Muscle layer of colon (tissue), 2 donors: Measurements from ENCODE around the gene CXXC5.
A peak's percentile ranks its signal among the peaks of the same experiment; 100 is the strongest.
"Not testable (repeated sequence)": the region's sequence is repeated elsewhere in the genome, so short reads cannot be mapped to it uniquely, and the experiment has no call there.

ENCODE experiments used
- H3K27ac ChIP-seq: one replicate; pipeline ENCODE4 v1.7.0; 2013; ENCODE audit warnings: low read depth, mild to moderate bottlenecking, low read length, moderate library complexity
- H3K27me3 ChIP-seq, 2 donors: one replicate each; pipeline ENCODE4 v1.7.0; 2013; ENCODE audit warnings: low read length in 2 of 2, mild to moderate bottlenecking in 2 of 2; ENCODE audit not compliant: insufficient read depth in 2 of 2, control insufficient read depth in 1 of 2
- H3K36me3 ChIP-seq: one replicate; pipeline ENCODE4 v1.7.0; 2013; ENCODE audit warnings: mild to moderate bottlenecking, low read length; ENCODE audit not compliant: insufficient read depth
- H3K4me1 ChIP-seq: one replicate; pipeline ENCODE4 v1.7.0; 2013; ENCODE audit warnings: mild to moderate bottlenecking, low read length; ENCODE audit not compliant: insufficient read depth
- H3K4me3 ChIP-seq, 2 donors: one replicate each; pipeline ENCODE4 v1.7.0; 2013; ENCODE audit warnings: low read length in 2 of 2, low read depth in 1 of 2, mild to moderate bottlenecking in 1 of 2, moderate library complexity in 1 of 2
- H3K9ac ChIP-seq: one replicate; pipeline ENCODE4 v1.7.0; 2013; ENCODE audit warnings: low read length
- H3K9me3 ChIP-seq: one replicate; pipeline ENCODE4 v1.7.0; 2013; ENCODE audit warnings: mild to moderate bottlenecking, low read length
- donor health status: abdominal sarcoma.
- donor health status: Adenocarcinoma of cecum.

Gene CXXC5

GRCh38 chr5:139648205-139649081 is at the start of gene CXXC5:
CXXC5 (plus strand) TSS chr5:139648349; CDS start chr5:139680524, 32,175 bp downstream.
- H3K27me3 ChIP-seq = peaks cover 0 to 16% of the 10 kb centered on the region in 2 donors
- no peaks in the 10 kb centered on the region for H3K9me3 ChIP-seq
- H3K27ac ChIP-seq = peak within 1 kb of the TSS; percentile 79
- peak within 1 kb of the TSS; percentile 53 for H3K9ac ChIP-seq
- peak within 1 kb of the TSS; percentile 80 to 97 for H3K4me3 ChIP-seq
- H3K4me1 ChIP-seq = peaks cover 42% of the 10 kb centered on the region
- H3K36me3 ChIP-seq = no peaks in the 10 kb centered on the region

DNA sequence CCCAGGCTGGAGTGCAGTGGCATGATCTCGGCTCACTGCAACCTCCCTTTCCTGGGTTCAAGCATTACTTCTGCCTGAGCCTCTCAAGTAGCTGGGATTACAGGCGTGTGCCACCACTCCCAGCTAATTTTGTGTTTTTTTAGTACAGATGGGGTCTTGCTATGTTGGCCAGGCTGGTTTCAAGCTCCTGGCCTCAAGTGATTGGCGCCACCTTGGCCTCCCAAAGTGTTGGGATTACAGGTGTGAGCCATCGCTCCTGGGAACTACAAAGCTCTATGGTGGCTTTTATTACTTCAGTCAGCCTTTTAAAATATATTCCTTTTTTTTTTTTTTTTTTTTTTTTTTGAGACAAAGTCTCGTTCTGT is 49.6 kb upstream of the CXXC5 start:
- Histone ChIP-seq H3K4me1 (peaks cover 12% of the 10 kb centered on the region), H3K36me3 (peaks cover 24% of the 10 kb centered on the region)
- not testable (repeated sequence) for H3K27me3 ChIP-seq, H3K27ac ChIP-seq, H3K9ac ChIP-seq, H3K9me3 ChIP-seq, H3K4me3 ChIP-seq

DNA sequence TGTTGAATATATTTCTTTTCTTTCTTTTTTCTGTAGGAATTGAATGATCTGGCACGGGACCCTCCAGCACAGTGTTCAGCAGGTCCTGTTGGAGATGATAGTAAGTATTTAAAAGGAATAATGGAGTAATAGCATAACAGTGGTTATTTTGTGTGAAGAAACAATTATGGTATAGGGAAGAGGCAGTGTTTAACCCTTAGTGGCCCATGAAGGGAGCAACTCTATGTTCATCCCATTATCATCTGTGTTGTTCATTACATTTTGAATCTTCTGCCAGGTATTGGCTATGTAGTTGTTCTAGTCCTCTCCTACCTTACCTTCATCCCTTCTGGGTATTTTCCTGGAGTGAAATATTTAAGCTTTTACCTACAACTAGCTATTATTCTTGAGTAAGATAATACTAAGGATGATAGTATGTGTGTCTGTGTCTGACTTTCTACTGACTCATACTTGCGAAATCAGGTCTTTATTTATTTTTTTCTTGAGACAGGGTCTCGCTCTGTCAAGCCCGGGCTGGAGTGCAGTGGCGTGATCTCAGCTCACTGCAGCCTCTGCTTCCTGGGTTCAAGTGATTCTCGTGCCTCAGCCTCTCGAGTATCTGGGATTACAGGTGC is 47.7 kb upstream of the CXXC5 start:
- H3K9ac ChIP-seq = no peak overlapping the region
- no peak overlapping the region for H3K4me3 ChIP-seq
- peaks cover 4% of the 10 kb centered on the region for H3K4me1 ChIP-seq
- no peak overlapping the region for H3K27ac ChIP-seq
- H3K27me3 ChIP-seq = no peaks in the 10 kb centered on the region
- no peaks in the 10 kb centered on the region for H3K9me3 ChIP-seq
- H3K36me3 ChIP-seq = peaks cover 29% of the 10 kb centered on the region

DNA sequence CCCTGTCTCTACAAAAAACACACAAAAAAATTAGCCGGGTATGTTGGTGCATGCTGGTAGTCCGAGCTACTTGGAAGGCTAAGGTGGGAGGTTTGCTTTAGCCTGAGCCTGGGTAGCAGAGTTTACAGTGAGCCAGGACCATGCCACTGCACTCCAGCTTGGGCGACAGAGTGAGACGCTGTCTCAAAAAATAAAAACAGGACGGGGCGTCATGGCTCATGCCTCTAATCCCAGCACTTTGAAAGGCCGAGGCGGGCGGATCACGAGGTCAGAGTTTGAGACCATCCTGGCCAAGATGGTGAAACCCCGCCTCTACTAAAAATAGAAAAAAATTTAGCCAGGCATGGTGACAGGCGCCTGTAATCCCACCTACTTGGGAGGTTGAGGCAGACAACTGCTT is 46.7 kb upstream of the CXXC5 start:
- Histone ChIP-seq H3K4me1 (peaks cover 4% of the 10 kb centered on the region), H3K4me3 (no peak overlapping the region), H3K27me3 (no peaks in the 10 kb centered on the region), H3K36me3 (peaks cover 29% of the 10 kb centered on the region), H3K27ac (no peak overlapping the region), H3K9ac (no peak overlapping the region), H3K9me3 (no peaks in the 10 kb centered on the region)

DNA sequence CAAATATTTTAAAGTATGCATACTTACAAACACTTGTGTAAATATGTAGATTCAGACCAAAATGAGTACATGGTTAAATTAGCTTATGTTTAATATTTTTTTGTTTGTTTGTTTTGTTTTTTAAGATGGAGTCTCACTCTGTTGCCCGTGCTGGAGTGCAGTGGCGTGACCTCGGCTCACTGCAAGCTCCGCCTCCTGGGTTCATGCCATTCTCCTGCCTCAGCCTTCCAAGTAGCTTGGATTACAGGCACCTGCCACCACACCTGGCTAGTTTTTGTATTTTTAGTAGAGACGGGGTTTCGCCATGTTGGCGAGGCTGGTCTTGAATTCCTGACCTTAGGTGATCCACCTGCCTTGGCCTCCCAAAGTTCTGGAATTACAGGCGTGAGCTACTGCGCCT is 46.2 kb upstream of the CXXC5 start:
- not testable (repeated sequence) for H3K4me3 ChIP-seq, H3K9ac ChIP-seq, H3K9me3 ChIP-seq, H3K27me3 ChIP-seq, H3K27ac ChIP-seq, H3K4me1 ChIP-seq
- peaks cover 29% of the 10 kb centered on the region for H3K36me3 ChIP-seq

GRCh38 chr5:139605887-139606286 is 42.3 kb upstream of the CXXC5 start:
- Histone ChIP-seq H3K9me3 (no peaks in the 10 kb centered on the region), H3K27ac (no peak overlapping the region), H3K9ac (no peak overlapping the region), H3K4me3 (no peak overlapping the region), H3K36me3 (peaks cover 19% of the 10 kb centered on the region), H3K27me3 (no peaks in the 10 kb centered on the region), H3K4me1 (peaks cover 4% of the 10 kb centered on the region)

- Histone ChIP-seq H3K4me3 (no peak overlapping the region), H3K4me1 (peaks cover 10% of the 10 kb centered on the region), H3K27ac (no peak overlapping the region)
Measured at GRCh38 chr5:139611703-139612584, 36.2 kb upstream of the CXXC5 start.

GRCh38 chr5:139619861-139620260 is 28.3 kb upstream of the CXXC5 start:
- no peak overlapping the region for H3K9ac ChIP-seq
- no peaks in the 10 kb centered on the region for H3K27me3 ChIP-seq
- H3K27ac ChIP-seq = no peak overlapping the region
- H3K36me3 ChIP-seq = peaks cover 41% of the 10 kb centered on the region
- H3K9me3 ChIP-seq = no peaks in the 10 kb centered on the region
- no peak overlapping the region for H3K4me3 ChIP-seq
- no peaks in the 10 kb centered on the region for H3K4me1 ChIP-seq

More at GRCh38 chr5:139611703-139612584, 36.2 kb upstream of the CXXC5 start:
- no peaks in the 10 kb centered on the region for H3K27me3 ChIP-seq
- no peak overlapping the region for H3K9ac ChIP-seq
- no peaks in the 10 kb centered on the region for H3K36me3 ChIP-seq
- no peaks in the 10 kb centered on the region for H3K9me3 ChIP-seq

GRCh38 chr5:139625398-139625797 is 22.8 kb upstream of the CXXC5 start:
- H3K4me3 ChIP-seq, H3K4me1 ChIP-seq, H3K9me3 ChIP-seq, H3K27me3 ChIP-seq, H3K27ac ChIP-seq, H3K9ac ChIP-seq: not testable (repeated sequence)
- H3K36me3 ChIP-seq = peaks cover 48% of the 10 kb centered on the region

- Histone ChIP-seq H3K27ac (no peak overlapping the region), H3K4me3 (no peak overlapping the region), H3K36me3 (peaks cover 18% of the 10 kb centered on the region), H3K27me3 (no peaks in the 10 kb centered on the region), H3K9me3 (no peaks in the 10 kb centered on the region), H3K4me1 (peaks cover 13% of the 10 kb centered on the region), H3K9ac (no peak overlapping the region)
Measured at GRCh38 chr5:139630855-139631254, 17.3 kb upstream of the CXXC5 start.

DNA sequence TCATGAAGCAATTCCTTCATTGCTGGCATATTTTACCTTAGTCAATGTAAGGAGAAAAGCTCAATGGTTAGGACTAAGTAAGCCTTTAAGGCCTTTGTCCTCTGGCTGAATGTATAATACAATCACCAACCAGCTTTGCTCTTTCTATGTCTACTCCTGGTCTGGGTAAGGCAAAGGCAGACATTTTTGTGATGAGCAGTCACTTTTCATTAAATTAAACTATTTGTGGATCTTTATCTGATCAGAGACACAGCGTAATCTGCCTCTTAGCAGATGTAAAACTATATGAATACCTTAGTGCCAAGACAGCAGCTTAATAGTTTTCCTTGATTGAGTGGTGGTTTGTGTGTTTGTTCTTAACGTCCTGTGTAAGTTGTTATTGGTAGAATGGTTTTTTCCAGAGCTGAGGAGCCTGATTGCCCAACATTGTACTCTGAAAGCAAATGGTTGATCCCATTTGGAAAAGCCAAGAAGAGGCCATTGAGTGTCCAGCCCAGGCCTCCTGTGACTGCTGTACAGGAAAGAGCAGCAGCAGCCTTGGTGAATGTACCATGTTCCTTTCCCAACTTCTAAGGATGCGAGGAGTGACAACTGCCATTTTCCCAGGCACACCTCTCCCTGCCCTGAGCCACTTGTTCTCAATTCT is 16.5 kb upstream of the CXXC5 start:
- Histone ChIP-seq H3K27ac (no peak overlapping the region), H3K36me3 (peaks cover 15% of the 10 kb centered on the region), H3K4me1 (peaks cover 20% of the 10 kb centered on the region), H3K9ac (no peak overlapping the region), H3K27me3 (no peaks in the 10 kb centered on the region), H3K4me3 (no peak overlapping the region), H3K9me3 (no peaks in the 10 kb centered on the region)
